ENCODE results near the gene CHMP4A.

CHMP4A gene, protein sequence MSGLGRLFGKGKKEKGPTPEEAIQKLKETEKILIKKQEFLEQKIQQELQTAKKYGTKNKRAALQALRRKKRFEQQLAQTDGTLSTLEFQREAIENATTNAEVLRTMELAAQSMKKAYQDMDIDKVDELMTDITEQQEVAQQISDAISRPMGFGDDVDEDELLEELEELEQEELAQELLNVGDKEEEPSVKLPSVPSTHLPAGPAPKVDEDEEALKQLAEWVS

DNA sequence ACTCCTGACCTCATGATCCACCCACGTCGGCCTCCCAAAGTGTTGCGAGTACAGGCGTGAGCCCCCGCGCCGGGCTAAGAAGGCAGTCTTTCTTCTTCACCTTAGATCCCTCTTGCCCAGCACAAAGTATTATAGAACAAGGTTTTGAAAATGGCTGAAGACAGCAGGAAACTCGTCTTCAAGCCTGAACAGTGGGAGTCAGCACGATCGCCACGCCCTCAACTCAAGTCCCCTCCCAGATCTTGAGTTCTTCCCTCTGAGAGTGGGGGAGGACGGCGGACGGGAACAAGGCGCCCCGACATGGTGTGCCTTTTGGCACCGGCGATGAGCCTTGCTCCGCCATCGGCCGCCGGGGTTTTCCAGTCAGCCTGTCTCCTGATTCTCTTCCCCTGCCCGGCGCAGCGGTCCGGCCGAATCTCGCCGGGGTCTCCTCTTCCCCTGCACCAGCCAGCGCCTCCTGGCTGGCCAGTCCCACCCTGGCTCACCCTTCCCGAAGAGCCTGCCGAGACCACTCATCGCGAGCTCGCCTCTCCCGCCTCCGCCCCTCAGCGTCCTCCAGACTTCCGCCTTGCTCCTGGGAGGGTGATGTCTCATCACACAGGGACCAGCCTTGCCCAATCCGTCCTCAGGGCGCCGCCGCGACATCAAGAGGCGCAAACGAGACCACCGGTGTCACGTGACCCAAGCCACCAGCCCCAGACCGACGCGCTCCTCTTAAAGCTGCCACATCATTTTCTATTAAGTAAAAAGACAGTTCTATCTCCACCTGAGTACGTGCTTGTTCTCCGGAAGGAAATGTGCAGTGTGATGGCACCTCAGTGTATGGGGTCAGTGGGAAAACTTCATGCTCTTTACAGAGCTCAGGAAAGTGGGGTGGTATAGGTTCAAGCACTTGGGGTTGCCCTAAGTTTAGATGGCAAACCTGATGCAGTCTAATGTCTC is at the start of gene CHMP4A:
Gene CHMP4A, minus strand, starts transcription at position 565 of the 942 bp plus-strand sequence. Its CDS starts 49 bp downstream, at position 516.
- no peaks in the 10 kb centered on the region for H3K9me3 ChIP-seq (ENCODE audit: severe bottlenecking)
- peaks cover 20% of the 10 kb centered on the region for H3K36me3 ChIP-seq
- DNase-seq = peak; percentile 98
- H3K27me3 ChIP-seq (ENCODE audit: insufficient read depth, low read depth, severe bottlenecking) = no peaks in the 10 kb centered on the region
- peak within 1 kb of the TSS; percentile 83 for H3K4me3 ChIP-seq (ENCODE audit: low read depth, low read length)
- TF ChIP-seq, protein P1, sequence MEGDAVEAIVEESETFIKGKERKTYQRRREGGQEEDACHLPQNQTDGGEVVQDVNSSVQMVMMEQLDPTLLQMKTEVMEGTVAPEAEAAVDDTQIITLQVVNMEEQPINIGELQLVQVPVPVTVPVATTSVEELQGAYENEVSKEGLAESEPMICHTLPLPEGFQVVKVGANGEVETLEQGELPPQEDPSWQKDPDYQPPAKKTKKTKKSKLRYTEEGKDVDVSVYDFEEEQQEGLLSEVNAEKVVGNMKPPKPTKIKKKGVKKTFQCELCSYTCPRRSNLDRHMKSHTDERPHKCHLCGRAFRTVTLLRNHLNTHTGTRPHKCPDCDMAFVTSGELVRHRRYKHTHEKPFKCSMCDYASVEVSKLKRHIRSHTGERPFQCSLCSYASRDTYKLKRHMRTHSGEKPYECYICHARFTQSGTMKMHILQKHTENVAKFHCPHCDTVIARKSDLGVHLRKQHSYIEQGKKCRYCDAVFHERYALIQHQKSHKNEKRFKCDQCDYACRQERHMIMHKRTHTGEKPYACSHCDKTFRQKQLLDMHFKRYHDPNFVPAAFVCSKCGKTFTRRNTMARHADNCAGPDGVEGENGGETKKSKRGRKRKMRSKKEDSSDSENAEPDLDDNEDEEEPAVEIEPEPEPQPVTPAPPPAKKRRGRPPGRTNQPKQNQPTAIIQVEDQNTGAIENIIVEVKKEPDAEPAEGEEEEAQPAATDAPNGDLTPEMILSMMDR (IDR thresholded peaks at IDR 0.05; ENCODE audit: low read depth, low read length) = 0 out of 2 replicates have a peak, but pooled peaks have one; percentile 24
- H3K27ac ChIP-seq = peak within 1 kb of the TSS; percentile 92

DNA sequence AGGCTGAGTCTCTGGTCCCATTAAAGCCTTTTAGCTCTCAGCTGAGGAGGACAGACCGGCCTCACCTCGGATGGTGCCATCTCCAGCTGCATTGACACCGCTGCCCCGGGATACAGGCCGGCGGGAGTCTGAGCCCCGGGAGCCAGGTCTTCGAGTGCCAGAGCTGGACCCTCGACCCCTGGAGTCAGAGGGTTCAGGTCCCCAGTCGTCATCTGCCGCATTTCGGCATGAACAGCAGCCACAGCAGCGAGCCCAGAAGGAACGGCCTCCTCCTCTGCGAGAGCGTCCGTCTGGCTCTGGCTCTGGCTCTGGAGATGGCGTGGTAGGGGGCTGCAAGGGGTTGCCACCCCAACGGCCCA is 48.7 kb upstream of the CHMP4A start:
- H3K4me3 ChIP-seq (ENCODE audit: low read depth, low read length) = no peak overlapping the region
- no peaks in the 10 kb centered on the region for H3K36me3 ChIP-seq
- TF ChIP-seq, protein P1 (IDR thresholded peaks at IDR 0.05; ENCODE audit: low read depth, low read length) = no peak
- DNase-seq = no peak
- H3K9me3 ChIP-seq (ENCODE audit: severe bottlenecking) = no peaks in the 10 kb centered on the region
- no peak overlapping the region for H3K27ac ChIP-seq
- H3K27me3 ChIP-seq (ENCODE audit: insufficient read depth, low read depth, severe bottlenecking) = no peaks in the 10 kb centered on the region

DNA sequence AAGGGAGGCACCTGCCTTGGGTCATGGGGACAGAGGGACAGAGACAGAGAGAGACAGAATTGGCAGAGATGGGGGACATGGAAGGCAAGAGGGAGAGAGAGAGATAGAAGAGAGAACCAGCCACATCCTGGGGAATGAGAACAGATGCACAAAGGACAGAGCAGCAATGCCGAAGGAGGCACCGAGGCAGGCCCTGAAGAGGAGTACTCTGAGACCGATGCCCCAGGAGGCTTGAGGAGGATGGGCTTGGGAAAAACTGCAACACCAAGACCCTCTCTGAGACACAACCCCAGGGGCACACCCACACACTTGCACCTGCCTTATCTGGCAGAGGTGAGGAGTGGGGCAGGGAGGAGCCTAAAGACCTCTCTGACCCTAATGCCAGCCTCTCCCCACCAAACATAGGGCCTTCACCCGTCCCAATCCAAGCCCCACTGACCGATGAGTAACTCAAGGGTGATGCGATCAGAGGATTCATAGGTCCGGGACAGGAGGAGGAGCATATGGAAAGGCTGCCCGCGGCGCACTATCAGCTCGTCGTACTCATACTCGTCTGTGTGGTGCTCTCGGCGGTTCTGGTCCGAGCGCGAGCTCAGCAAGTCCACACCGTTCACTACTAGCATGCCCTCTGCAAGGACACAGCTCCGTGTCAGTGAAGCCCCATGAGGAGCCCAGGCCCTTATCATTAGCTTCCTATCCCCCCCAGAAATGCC is 48.1 kb upstream of the CHMP4A start:
- Histone ChIP-seq H3K36me3 (no peaks in the 10 kb centered on the region), H3K9me3 (ENCODE audit: severe bottlenecking) (no peaks in the 10 kb centered on the region), H3K27ac (no peak overlapping the region), H3K4me3 (ENCODE audit: low read depth, low read length) (no peak overlapping the region), H3K27me3 (ENCODE audit: insufficient read depth, low read depth, severe bottlenecking) (no peaks in the 10 kb centered on the region)
- TF ChIP-seq, protein P1 (IDR thresholded peaks at IDR 0.05; ENCODE audit: low read depth, low read length) = no peak
- DNase-seq = no peak

DNA sequence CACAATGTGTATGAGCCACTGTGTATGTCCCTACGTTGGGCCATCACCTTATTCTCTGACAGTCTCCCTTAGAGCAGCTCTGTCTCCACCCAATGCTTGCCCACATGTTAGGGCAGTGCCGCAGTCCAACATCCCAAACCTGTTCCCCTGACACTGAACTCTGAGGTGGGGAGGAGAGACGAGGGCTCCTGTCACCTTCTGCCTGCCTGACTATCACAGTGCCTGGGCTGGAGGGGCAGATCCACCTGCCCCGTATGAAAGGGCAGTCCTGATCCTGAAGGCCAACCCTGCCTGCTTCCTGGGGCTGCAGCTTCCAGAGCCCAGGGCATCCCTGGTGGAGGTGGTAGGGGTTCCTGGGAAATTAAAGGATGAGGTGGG is 47.5 kb upstream of the CHMP4A start:
- Histone ChIP-seq H3K4me3 (ENCODE audit: low read depth, low read length) (no peak overlapping the region), H3K27ac (no peak overlapping the region), H3K9me3 (ENCODE audit: severe bottlenecking) (no peaks in the 10 kb centered on the region), H3K27me3 (ENCODE audit: insufficient read depth, low read depth, severe bottlenecking) (no peaks in the 10 kb centered on the region), H3K36me3 (no peaks in the 10 kb centered on the region)
- no peak for DNase-seq
- TF ChIP-seq, protein P1 (IDR thresholded peaks at IDR 0.05; ENCODE audit: low read depth, low read length) = no peak

DNA sequence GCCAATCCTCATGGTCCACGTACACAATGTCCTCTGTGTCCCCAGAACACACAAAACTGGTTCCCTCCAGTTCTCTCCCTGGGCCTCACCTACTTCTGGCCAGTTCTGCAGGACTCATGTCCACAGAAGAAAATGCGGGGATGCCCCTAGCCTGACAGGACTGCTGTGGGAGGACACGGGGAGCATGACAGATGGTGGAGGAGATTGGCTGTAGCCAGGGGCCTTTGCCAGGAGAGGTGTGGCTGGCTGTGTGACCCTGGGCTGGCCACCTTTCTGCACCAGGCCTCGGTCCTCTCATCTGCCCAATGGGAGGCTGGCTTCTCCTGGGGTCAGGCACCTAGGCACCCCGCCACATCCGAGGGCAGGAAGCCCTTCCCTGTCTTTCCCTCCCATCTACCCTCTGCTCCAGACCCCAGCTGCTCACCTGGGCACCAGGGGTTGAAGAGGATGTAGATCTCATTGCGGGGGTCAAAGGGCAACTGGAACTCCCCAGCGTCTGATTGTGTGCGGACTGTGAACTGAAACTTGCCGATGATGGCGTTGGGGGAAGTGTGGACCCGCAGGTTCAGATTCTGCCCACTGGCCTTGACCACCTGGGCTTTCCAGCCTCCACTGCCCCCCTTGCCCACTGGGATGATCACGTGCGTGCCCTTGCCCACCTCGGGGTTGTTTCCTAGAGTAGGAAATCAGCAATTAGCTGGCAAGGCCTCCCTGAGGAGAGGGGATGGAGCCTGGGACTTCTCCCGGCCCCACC is 46.9 kb upstream of the CHMP4A start:
- H3K36me3 ChIP-seq = no peaks in the 10 kb centered on the region
- H3K27ac ChIP-seq = no peak overlapping the region
- no peaks in the 10 kb centered on the region for H3K9me3 ChIP-seq (ENCODE audit: severe bottlenecking)
- DNase-seq = no peak
- no peak overlapping the region for H3K4me3 ChIP-seq (ENCODE audit: low read depth, low read length)
- TF ChIP-seq, protein P1 (IDR thresholded peaks at IDR 0.05; ENCODE audit: low read depth, low read length) = no peak
- H3K27me3 ChIP-seq (ENCODE audit: insufficient read depth, low read depth, severe bottlenecking) = no peaks in the 10 kb centered on the region
